Endothelial cell of umbilical vein (primary cell): ENCODE measurements around the gene EYS. TPM values are rescaled to one million over a fixed set of nuclear protein-coding genes. Genes with fewer than 3 reads are reported as not detected.
A peak's percentile ranks its signal among the peaks of the same experiment; 100 is the strongest.

Experiments
- BruUV-seq: library from RNA; stranded (reverse); fragments of 400-500 nt; replicated peaks from 2 replicates; lab custom pipeline; 2021; lab: Mats Ljungman, UMichigan
- CTCF ChIA-PET: fragments of 300-600, 350-600 bp; sonication (Branson Sonifier 250); formaldehyde crosslinking; loops from one replicate; lab custom pipeline; 2021; ENCODE audit warnings: antibody characterized with exemption, inconsistent platforms; lab: Charles Lee
- POLR2A ChIA-PET: fragments of 300-600, 350-600 bp; sonication (Branson Sonifier 250); formaldehyde crosslinking; loops from one replicate; lab custom pipeline; 2021; ENCODE audit warnings: antibody characterized with exemption, inconsistent platforms; lab: Charles Lee
- DNase-seq: peaks from one replicate; pipeline ENCODE4 v3.0.0-alpha.2; 2011; ENCODE audit warnings: low read depth, low spot score
- FAIRE-seq: peaks from 2 replicates; lab custom pipeline; 2011; peaks lifted over from hg19 to GRCh38; lab: Jason Lieb, UNC
- H2AFZ ChIP-seq: 2 replicates; pipeline ENCODE4 v1.6.0; 2012; ENCODE audit warnings: low read depth, low read length, control low read depth, inconsistent platforms
- H3K27ac ChIP-seq: 2 replicates; pipeline ENCODE4 v1.5.1; 2011; ENCODE audit warnings: low read depth, mild to moderate bottlenecking, control low read depth, low read length, moderate library complexity; ENCODE audit not compliant: insufficient read depth
- H3K27me3 ChIP-seq, 2 experiments: 2 replicates each; pipeline versions ENCODE4 v1.6.0 to v1.6.1; 2011; ENCODE audit warnings: low read length in 2 of 2, mixed read lengths in 1 of 2; ENCODE audit not compliant: control insufficient read depth in 2 of 2, insufficient read depth in 2 of 2
- H3K36me3 ChIP-seq, 2 experiments: 2 replicates in 1 of 2; 3 replicates in 1 of 2; pipeline ENCODE4 v1.5.1; 2011; ENCODE audit warnings: low read length in 2 of 2, mild to moderate bottlenecking in 1 of 2, moderate library complexity in 1 of 2; ENCODE audit not compliant: control insufficient read depth in 2 of 2, insufficient read depth in 2 of 2; ENCODE audit errors: extremely low read depth in 1 of 2
- H3K4me1 ChIP-seq: 3 replicates; pipeline ENCODE4 v1.5.1; 2011; ENCODE audit warnings: mild to moderate bottlenecking, low read length; ENCODE audit not compliant: control insufficient read depth, insufficient read depth; ENCODE audit errors: extremely low read depth
- H3K4me2 ChIP-seq: 2 replicates; pipeline ENCODE4 v1.6.1; 2011; ENCODE audit warnings: low read length, control low read depth, mixed read lengths; ENCODE audit not compliant: insufficient read depth
- H3K4me3 ChIP-seq, 3 experiments: fragments of 200-600 bp in 1 of 3; sonication (generic), shearing (Covaris generic) in 1 of 3; replicated peaks in 1 of 3; 2 replicates each; pipeline ENCODE4 v1.5.1; 2011 to 2016; ENCODE audit warnings: control low read depth in 3 of 3, low read length in 3 of 3, mild to moderate bottlenecking in 2 of 3, inconsistent platforms in 1 of 3, low read depth in 1 of 3, moderate library complexity in 1 of 3; ENCODE audit not compliant: insufficient read depth in 1 of 3
- H3K79me2 ChIP-seq: 2 replicates; pipeline ENCODE4 v1.6.0; 2012; ENCODE audit warnings: low read length, inconsistent platforms; ENCODE audit not compliant: control insufficient read depth, insufficient read depth
- H3K9ac ChIP-seq: replicated peaks from 2 replicates; pipeline ENCODE3; 2011; ENCODE audit warnings: low read length, control low read depth; ENCODE audit not compliant: insufficient read depth; ENCODE audit errors: extremely low read depth
- H3K9me1 ChIP-seq: replicated peaks from 3 replicates; pipeline ENCODE4 v1.6.0; 2011; ENCODE audit warnings: mild to moderate bottlenecking, low read length; ENCODE audit not compliant: control insufficient read depth, insufficient read depth; ENCODE audit errors: extremely low read depth
- H3K9me3 ChIP-seq: replicated peaks from 2 replicates; pipeline ENCODE4 v1.5.1; 2012; ENCODE audit warnings: low read length, inconsistent platforms; ENCODE audit not compliant: control insufficient read depth, insufficient read depth
- H4K20me1 ChIP-seq: replicated peaks from 2 replicates; pipeline ENCODE3; 2011; ENCODE audit warnings: mild to moderate bottlenecking, low read length; ENCODE audit not compliant: control insufficient read depth, insufficient read depth; ENCODE audit errors: extremely low read depth
- EZH2 ChIP-seq: IDR thresholded peaks from 2 replicates; pipeline ENCODE4 v1.6.1; 2012; ENCODE audit warnings: borderline replicate concordance, low read depth, mild to moderate bottlenecking, moderate library complexity, low read length, inconsistent platforms; ENCODE audit not compliant: severe bottlenecking
- FOS ChIP-seq: IDR thresholded peaks from 2 replicates; pipeline ENCODE4 v1.6.1; 2011; ENCODE audit warnings: mild to moderate bottlenecking, low read length, moderate library complexity, borderline replicate concordance; ENCODE audit not compliant: insufficient read depth
- JUN ChIP-seq: IDR thresholded peaks from 2 replicates; pipeline ENCODE4 v1.6.1; 2011; ENCODE audit warnings: borderline replicate concordance, low read depth; ENCODE audit not compliant: insufficient read length, insufficient read depth
- MAX ChIP-seq: IDR thresholded peaks from 2 replicates; pipeline ENCODE4 v1.6.1; 2011; ENCODE audit not compliant: insufficient read depth, insufficient read length
- dilution Hi-C: fragments of 300-500 bp; cut with MboI; formaldehyde crosslinking; loops from one replicate; pipeline ENCODE4 v1.15.0; 2019; ENCODE audit warnings: low sequenced_read_pairs; ENCODE audit not compliant: extremely low pct_ligation_motif_present
- intact Hi-C: fragments of 100-400 bp; cut with micrococcal nuclease; formaldehyde crosslinking; loops from one replicate; pipeline ENCODE4 v1.10.0; 2022
- polyA plus RNA-seq, 4 experiments: library from polyadenylated mRNA; depleted of rRNA in 3 of 4; stranded (reverse) in 3 of 4; unstranded in 1 of 4; fragments of >200 nt; gene quantifications; 2 replicates each; pipeline versions ENCODE4 v1.2.1 to v1.2.3, GENCODE V29; 2011 to 2012; ENCODE audit warnings: missing spikeins in 1 of 4
- total RNA-seq: library from RNA; stranded (reverse); gene quantifications from 2 replicates; pipeline ENCODE4 v1.2.3, GENCODE V29; 2021
- TF ChIP-seq, protein P1 (sequence below), 2 donors: IDR thresholded peaks; 1 replicate in 1 of 2; 2 replicates in 1 of 2; pipeline ENCODE4 v1.5.1; 2011; ENCODE audit warnings: low read length in 2 of 2, mild to moderate bottlenecking in 2 of 2, moderate library complexity in 2 of 2, control low read depth in 1 of 2, inconsistent platforms in 1 of 2, low read depth in 1 of 2; ENCODE audit not compliant: insufficient read depth in 1 of 2; ENCODE audit errors: extremely low read depth in 1 of 2

The EYS gene
- total and polyA plus RNA-seq, 2 donors (not counting 3 experiments of a cell fraction or from before 2014, with no cell fraction given) = 0.01 to 0.27 TPM

DNA sequence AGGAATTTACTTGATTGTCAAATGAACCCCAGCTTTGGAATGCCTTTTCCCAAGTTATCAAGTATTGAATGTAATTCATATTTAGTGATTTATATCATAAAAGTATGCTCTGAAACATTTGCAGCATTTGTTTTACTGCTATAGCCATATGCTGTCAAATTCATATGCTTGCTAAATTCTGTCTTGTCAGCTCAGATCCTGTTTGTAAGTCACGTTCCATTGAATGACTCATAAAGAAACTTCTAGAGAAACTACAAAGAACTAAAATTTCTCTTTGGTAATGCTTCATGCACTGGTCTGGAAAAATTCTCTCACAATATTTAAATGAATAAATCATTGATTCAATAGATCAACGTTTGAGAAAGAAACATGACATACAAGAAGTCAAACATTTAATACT is 1625.6 kb downstream of the EYS start:
- H3K4me3 ChIP-seq = no peak overlapping the region
- no peak overlapping the region for H3K4me2 ChIP-seq
- dilution Hi-C loops = no loop called here
- no peak overlapping the region for H3K9ac ChIP-seq
- CTCF ChIA-PET = no interaction called here
- no peaks in the 10 kb centered on the region for H3K4me1 ChIP-seq
- FAIRE-seq = peak; percentile 12
- TF ChIP-seq, protein P1, sequence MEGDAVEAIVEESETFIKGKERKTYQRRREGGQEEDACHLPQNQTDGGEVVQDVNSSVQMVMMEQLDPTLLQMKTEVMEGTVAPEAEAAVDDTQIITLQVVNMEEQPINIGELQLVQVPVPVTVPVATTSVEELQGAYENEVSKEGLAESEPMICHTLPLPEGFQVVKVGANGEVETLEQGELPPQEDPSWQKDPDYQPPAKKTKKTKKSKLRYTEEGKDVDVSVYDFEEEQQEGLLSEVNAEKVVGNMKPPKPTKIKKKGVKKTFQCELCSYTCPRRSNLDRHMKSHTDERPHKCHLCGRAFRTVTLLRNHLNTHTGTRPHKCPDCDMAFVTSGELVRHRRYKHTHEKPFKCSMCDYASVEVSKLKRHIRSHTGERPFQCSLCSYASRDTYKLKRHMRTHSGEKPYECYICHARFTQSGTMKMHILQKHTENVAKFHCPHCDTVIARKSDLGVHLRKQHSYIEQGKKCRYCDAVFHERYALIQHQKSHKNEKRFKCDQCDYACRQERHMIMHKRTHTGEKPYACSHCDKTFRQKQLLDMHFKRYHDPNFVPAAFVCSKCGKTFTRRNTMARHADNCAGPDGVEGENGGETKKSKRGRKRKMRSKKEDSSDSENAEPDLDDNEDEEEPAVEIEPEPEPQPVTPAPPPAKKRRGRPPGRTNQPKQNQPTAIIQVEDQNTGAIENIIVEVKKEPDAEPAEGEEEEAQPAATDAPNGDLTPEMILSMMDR (IDR thresholded peaks at IDR 0.05; ENCODE audit: extremely low read depth in 1 of 2, insufficient read depth in 1 of 2, low read depth in 1 of 2, low read length in 2 of 2) = no peak
- TF ChIP-seq FOS (no peak), JUN (no peak), MAX (no peak), EZH2 (no peak)
- no peaks in the 10 kb centered on the region for H3K9me3 ChIP-seq
- no peaks in the 10 kb centered on the region for H3K27me3 ChIP-seq
- DNase-seq = no peak
- intact Hi-C loops = no loop called here
- no peaks in the 10 kb centered on the region for H3K36me3 ChIP-seq
- POLR2A ChIA-PET = no interaction called here
- H2AFZ ChIP-seq = no peak overlapping the region
- no peaks in the 10 kb centered on the region for H4K20me1 ChIP-seq
- no peak overlapping the region for H3K27ac ChIP-seq
- no TSS peak for BruUV-seq
- H3K79me2 ChIP-seq = no peaks in the 10 kb centered on the region
- no peaks in the 10 kb centered on the region for H3K9me1 ChIP-seq

- Histone ChIP-seq H3K36me3 (no peaks in the 10 kb centered on the region), H3K4me1 (no peaks in the 10 kb centered on the region), H3K79me2 (no peaks in the 10 kb centered on the region), H3K4me3 (no peak overlapping the region), H3K9me1 (no peaks in the 10 kb centered on the region), H3K27me3 (no peaks in the 10 kb centered on the region), H3K4me2 (no peak overlapping the region), H3K9ac (no peak overlapping the region), H2AFZ (no peak overlapping the region), H3K27ac (no peak overlapping the region), H4K20me1 (no peaks in the 10 kb centered on the region), H3K9me3 (no peaks in the 10 kb centered on the region)
- TF ChIP-seq, protein P1 (IDR thresholded peaks at IDR 0.05; ENCODE audit: extremely low read depth in 1 of 2, insufficient read depth in 1 of 2, low read depth in 1 of 2, low read length in 2 of 2) = no peak
- TF ChIP-seq EZH2 = no peak
- intact Hi-C loops = no loop called here
- dilution Hi-C loops = no loop called here
- ChIA-PET CTCF (no interaction called here), POLR2A (no interaction called here)
- BruUV-seq = no TSS peak
- DNase-seq = no peak
- no peak for FAIRE-seq
Observed at GRCh38 chr6:64074981-64075380, 1632.0 kb downstream of the EYS start.
